Activated CD4-positive, alpha-beta T cell treated with anti-CD3 and anti-CD28 coated beads, Interleukin-2, Interleukin-4, amounts not matched to agents 100 ng/mL and 50 ng/mL, durations not matched to agents 16 hours and 8 hours (primary cell): Measurements from ENCODE around the gene NDUFA7.
A peak's percentile ranks its signal among the peaks of the same experiment; 100 is the strongest.
"Not testable (repeated sequence)": the region's sequence is repeated elsewhere in the genome, so short reads cannot be mapped to it uniquely, and the experiment has no call there.

ENCODE experiments used
- DNase-seq: peaks from one replicate; pipeline ENCODE4 v3.0.0-alpha.2; 2020; ENCODE audit warnings: low spot score

The NDUFA7 gene

DNA sequence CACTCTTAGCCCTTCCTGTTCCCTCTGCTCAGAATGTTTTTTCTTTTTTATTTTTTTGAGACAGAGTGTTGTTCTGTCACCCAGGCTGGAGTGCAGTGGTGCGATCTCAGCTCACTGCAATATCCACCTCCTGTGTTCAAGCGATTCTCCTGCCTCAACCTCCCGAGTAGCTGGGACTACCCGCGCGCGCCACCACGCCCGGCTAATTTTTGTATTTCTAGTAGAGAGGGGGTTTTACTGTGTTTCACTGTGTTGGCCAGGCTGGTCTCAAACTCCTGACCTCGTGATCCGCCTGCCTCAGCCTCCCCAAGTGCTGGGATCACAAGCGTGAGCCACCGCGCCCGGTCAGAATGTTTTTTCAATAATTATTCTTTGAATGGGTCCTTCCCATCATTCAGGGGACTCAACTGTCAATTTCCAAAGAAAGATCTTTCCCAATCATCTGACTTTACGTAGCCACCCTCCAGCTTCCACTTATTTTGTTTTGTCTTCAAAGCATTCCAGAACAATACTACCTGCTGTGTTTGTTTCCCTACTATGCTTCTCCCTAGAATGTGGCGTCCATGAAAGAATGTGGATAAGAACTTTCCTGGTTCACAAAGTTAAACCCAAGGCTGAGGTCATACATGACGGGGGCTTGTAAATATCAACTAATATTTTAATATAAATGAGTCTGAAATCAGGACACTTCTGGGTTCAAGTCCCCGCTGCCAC lies 1.2 kb downstream of the NDUFA7 start:
- no peak for DNase-seq

DNA sequence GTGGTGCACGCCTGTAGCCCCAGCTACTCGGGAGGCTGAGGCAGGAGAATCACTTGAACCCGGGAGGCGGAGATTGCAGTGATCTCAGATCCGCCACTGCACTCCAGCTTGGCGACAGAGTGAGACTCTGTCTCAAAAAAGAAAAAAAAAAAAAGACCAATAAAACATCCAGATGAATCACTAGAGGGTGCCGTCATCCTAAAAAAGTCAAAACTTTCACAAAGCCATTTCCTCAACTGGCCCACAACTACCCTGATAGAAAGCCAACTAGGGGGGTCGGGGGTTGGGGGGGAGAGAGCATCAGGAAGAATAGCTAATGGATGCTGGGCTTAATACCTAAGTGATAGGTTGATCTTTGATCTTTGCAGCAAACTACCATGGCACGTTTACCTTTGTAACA lies 2.3 kb downstream of the NDUFA7 start:
- not testable (repeated sequence) for DNase-seq

DNA sequence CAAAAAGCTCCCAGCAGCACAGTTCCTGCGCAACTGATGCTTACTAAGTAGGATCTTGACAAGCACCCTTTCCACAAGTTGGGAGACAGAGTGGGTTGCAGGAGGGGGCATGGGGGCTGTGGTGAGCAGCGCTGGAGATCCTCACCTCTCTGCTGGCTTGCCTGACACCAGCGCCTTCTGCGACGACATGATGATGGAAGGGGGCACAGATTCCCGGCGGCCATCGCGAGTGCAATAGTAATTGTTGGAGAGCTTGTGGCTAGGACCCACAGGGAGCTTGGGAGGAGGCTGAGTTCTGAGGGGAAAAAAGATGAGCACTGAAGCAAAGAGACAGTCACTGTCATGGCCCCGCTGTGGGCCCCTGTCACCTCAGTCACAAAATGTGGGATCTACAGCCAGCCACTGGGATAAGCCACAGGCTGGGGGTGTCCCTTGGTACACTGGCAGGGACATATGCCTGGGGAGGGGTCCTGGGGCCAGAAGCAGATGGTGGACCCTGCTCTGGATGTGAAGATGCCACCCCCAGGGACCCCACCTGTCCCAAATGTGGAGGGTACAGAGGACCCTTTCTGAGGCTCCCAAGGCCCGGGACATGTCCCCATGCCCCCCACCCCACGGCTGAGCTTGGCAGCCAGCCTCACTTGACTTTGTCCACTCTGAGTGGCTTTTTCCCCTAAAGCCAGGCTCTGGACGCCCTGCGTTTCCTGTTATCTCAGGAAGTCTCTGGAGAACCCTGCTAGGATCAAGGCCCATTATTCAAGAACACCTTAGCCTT lies 4.6 kb downstream of the NDUFA7 start:
- DNase-seq, result no peak

DNA sequence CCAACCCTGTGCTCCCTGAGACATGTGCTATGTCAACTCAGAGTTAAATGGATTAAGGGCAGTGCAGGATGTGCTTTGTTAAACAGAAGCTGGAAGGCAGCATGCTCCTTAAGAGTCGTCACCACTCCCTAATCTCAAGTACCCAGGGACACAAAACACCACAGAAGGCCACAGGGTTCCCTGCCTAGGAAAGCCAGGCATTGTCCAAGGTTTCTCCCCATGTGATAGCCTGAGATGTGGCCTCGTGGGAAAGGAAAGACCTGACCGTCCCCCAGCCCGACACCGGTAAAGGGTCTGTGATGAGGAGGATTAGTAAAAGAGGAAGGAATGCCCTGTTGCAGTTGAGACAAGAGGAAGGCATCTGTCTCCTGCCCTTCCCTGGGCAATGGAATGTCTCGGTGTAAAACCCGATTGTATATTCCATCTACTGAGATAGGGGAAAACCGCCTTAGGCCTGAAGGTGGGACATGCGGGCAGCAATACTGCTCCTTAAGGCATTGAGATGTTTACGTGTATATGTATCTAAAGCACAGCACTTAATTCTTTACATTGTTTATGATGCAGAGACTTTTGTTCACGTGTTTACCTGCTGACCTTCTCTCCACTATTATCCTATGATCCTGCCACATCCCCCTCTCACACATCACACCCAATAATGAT lies 6.1 kb downstream of the NDUFA7 start:
- DNase-seq, result not testable (repeated sequence)

DNA sequence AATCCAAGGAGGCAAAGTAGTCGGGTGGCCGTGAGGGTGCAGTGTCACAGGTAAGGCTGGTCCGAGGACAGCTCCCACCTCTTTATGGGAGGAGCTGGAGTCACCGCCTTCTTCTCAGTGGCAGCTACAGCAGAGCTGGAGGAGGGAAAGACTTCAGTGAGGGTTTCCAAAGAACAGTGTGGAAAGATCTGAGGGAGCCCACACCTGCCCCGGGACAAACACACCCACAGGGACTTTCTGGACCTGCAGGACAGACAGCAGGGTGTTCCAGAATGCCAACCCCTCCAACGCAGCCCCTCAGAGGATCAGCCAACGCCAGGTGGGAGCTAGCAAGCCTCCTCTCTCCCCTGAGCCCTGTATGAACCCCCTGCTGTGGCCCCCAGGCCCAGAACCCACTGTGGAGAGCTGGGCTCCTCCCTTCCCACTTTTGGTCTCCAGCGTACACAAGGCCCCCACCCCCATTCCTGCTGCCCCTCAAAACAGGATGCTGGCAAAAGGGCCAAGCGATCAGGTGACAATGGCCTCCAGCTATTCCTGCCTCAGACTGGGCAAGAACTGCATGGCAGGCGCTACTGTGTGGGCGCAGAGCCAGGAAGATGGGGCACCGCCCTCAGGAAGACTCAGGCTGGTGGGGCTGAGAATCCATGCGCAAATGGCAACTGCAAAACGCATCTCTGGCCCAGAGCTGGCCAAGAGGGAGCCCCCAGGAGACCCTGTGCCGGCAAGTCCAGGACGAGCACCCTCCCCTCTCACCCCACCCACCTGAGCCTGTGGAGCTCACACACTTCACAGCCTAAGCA lies 9.5 kb downstream of the NDUFA7 start:
- no peak for DNase-seq

DNA sequence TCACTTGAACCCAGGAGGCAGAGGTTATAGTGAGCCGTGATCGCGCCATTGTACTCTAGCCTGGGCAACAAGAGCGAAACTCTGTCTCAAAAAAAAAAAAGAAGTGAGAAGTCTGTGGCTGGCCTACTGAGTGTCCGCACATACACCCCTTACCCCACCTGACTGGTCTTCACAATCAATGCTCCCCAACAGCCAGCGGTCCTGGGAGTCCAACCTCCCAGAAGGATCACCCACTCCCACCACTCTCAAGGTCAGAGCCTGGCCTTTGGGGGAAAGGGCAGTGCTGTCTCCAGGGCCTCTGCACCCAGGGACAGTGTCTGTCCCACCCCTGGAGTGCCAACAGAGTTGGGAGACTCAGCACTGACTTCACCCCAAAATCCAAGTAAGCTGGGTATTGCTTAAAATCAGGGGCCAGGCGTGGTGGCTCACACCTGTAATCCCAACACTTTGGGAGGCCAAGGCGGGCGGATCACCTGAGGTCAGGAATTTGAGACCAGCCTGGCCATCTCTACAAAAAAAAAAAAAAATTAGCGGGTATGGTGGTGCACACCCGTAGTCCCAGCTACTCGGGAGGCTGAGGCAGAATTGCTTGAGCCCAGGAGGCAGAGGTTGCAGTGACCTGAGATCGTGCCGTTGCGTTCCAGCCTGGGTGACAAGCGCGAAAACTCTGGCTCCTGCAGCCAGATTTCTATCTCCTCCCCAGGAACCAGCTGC lies 10.7 kb downstream of the NDUFA7 start:
- DNase-seq, result no peak

DNA sequence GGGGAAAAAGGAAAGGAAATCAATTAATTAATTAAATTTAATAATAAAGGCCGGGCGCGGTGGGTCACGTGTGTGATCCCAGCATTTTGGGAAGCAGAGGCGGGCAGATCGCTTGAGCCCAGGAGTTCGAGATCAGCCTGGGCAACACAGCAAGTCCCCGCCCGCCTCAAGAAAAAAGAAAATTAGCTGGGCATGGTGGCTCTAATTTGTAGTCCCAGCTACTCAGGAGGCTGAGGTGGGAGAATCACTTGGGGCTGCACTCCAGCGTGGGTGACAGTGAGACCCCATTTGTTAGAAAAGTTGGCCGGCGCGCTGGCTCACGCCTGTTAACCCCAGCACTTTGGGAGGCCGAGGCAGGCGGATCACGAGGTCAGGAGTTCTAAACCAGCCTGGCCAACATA lies 12.3 kb downstream of the NDUFA7 start:
- DNase-seq, result no peak

DNA sequence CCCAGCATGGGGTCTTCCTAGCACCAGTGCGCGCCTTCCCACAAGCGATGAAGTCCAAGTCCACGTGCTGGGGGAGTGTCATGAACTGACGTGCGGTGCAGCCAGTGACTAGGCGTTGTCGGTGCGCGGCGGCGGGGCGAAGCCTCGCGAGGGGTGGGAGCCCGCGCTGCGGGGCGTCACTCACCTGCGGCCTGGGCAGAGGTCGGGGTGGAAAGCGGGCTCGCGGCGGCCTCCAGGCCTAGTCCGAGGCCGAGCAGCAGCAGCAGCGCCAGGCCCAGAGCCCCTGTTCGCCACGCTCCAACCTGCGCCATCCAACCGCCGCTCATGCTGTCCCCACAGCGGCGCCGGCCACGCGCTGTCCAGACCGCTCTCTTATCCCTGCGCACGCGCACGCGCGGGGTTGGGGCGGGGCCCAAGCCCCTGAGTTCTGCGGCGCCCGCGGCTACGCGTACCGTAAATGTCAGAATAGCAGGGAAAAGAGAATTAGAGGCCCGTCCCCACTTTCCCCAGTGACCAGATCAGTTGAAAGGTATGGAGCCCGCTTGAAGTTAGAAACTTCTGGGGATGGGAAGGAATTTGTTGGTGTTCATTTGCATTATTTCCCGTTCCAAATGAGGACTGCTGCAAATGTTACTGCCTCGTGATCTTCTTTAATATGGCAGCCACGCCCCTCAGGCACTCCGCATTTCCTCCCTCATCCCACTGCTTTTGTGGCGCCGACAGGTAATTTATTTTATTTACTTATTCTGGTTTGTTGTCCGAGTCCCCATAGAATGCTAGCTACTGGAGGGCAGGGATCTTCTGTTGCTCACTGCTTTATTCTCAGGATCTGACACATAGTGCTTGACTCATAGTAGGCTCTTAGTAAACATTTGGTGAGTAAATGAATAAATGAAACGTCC lies 13.0 kb downstream of the NDUFA7 start, which contains the start of gene CD320:
Gene CD320 (minus strand): TSS at position 394 of the 902 bp plus-strand sequence. CDS start 68 bp downstream, at position 326.
- DNase-seq, result peak; percentile 88

DNA sequence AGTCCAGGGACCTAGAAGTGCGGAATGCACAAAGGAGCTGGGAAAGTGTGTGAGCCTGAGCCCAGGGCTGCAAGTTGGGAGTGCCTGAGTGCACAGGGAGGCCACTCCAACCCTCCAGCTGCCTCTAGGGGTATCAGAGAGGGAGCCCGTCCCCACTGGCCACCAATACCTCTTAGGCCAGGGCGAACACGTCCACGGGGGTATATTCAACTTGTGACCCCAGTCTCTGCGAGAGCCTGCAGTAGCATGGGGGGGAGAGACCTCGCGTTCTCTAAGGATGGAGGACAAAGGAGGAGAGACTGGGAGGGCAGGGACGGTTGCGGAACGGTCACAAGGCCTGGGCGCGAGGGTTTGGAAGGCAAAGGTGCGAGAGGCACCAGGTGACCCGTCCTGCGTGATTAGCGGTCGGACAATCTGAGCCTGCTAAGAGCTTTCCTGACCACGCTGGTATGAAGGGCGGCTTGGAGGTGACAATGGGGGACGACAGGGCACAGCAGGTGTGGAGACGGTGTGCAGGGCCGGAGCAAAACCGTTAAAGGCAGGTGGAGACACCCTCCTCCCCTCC lies 13.7 kb downstream of the NDUFA7 start:
- no peak for DNase-seq

DNA sequence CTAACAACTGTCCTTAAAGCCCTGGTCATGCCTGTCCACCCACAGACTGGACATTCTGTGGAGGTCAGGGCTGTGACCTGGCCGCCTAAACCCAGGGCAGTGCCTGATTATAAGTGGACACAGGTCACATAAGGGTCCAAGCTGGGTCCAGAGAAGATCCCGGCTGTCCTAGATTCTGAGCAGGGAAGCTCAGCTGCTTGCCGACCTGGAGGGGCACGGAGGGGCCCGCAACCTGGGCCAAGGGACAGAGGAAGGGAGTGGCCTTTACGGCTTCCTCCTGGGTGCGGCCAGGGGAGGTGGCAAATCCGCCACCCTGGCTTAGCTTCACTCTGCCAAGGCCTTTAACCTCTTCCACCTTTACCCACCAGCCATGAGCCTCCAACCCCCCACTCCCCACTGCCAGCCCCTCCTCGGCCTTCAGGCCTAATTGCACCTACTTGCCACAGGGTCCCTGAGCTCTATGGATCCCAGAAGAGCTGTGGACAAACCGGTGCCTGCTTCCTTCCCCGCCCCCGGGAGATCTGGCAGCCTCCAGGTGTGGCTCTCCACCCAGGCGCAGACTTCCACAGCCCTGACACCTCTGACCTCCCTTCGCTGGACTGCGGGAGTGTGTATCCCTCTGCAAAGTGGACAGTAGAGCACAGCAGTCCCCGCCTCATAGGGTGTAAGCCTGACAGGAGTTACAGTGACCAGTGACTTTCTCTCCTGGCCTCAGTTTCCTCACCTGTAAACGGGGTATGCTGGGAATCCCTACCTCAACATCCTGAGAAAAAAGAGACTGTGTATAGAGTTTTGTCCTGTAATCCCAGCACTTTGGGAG lies 14.7 kb downstream of the NDUFA7 start:
- DNase-seq, result no peak

DNA sequence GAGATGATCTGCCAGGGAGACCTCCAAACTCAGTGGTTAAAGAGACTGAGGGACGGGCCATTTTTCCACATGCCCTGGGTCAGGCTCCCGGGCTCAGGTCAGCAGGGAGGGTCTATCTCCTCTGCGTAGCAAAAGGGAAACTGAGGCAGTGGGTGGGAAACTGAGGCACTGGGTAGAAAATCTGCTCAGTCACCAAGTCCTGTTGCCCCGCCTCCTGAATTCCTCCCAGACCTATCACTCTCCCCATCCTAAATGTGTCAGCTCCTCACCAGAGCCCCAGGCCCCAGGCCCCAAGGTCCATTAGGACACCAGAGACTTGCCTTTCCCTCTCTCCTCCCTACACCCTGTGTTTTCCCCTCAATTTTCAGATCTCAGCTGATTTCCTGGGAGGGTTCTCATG lies 15.4 kb downstream of the NDUFA7 start:
- no peak for DNase-seq

DNA sequence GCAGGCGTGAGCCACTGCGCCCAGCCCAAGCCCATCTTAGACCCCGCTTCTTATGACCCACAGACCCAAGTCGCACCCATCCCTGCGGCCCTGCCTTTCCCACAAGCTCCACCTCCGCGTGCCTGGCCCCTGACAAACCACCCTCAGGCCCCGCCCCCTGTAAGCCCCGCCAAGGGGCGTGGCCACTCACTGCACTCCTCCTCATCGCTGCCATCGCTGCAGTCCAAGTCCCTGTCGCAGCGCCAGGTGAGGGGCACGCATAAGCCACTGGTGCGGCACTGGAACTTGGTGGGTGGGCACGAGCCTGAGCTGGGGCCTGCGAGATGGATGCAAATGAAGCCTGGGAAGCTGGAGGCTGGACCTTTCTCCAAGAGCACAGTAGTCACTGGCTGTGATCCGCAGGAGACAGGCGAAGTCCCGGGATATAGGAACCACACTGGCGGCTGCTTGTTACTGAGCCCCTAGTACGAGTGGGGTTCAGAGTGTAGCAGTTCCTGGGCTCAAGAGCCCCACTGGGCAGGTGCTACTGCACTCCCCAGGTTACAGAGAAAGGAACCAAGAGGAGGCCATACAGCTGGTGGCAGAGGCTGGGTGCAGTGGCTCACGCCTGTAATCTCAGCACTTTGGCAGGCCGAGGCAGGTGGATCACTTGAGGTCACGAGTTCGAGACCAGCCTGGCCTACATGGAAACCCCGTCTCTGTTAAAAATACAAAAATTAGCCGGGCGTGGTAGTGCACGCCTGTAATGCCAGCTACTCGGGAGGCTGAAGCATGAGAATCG lies 16.1 kb downstream of the NDUFA7 start:
- DNase-seq, result no peak

DNA sequence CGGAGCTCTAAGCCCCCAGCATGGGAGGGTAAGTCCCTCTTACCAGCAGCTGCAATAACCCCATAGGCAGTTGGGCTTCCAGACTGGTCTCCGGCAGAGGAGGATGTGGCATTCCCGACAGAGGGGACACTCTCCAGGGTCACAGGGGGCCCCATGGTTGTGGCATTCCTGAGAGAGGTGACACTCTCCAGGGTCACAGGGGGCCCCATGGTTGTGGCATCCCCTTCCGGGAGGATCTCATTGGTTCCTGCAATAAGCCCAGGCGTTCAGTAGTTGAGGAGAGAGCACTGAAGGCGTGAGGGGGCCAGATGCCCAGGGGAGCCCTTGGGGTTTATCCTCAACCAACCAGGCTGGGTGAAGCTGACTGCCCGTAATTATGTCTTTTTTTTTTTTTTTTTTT lies 18.4 kb downstream of the NDUFA7 start:
- DNase-seq, result no peak

DNA sequence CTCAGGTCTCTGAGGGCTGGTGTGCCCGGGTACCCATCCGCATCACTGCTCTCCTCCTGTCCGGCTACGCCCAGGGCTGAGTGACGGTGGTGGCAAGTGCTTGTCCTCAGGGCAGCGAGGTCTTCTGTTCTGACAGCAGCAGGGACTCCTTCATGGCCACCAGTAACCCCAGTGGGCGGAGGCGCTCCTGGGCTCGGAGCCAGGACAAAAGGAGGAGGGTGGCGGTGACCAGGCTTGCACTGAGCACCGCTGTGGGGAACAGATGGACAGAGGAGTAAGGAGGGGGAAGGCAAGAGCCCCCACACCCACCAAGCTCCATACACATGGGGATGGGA lies 18.9 kb downstream of the NDUFA7 start:
- no peak for DNase-seq

DNA sequence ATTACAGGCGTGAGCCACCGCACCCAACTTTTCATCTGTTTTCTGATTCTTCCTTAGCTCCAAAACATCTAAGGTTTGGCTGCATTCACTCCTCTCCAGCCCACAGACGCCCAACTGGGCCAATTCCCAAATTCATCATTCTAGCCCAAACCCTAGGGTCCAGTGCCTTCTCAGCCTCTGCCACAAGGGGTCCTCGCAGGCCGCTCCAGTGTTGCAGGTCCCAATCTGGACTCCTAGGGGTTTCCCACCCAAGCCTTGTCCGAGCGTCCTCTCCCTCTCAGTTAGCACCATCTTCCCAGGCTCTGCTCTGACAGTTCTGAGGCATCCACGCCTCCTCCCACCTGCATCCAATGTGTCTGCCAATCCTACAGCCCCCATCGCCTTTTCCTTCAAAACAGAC lies 29.8 kb downstream of the NDUFA7 start:
- not testable (repeated sequence) for DNase-seq

DNA sequence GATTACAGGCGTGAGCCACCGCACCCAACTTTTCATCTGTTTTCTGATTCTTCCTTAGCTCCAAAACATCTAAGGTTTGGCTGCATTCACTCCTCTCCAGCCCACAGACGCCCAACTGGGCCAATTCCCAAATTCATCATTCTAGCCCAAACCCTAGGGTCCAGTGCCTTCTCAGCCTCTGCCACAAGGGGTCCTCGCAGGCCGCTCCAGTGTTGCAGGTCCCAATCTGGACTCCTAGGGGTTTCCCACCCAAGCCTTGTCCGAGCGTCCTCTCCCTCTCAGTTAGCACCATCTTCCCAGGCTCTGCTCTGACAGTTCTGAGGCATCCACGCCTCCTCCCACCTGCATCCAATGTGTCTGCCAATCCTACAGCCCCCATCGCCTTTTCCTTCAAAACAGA lies 44.7 kb downstream of the NDUFA7 start:
- not testable (repeated sequence) for DNase-seq

DNA sequence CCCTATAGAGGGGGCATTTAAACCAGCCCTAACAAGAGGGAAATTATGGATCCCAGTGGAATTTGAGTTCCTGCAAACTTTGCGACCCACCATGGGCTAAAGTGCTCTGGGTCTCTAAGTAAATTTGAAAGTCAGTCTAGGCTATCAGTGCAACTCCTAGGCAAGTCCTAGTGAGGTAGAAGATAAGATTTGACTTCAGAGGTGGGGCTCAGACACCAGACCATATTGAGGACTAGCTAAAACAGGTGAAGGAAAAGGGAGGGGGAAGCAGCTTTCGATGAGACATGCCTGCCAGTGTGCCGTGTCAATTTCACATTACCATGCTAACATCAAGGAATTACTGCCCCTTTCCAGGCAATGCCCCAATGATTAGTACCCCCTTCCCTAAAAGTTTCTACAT lies 51.5 kb downstream of the NDUFA7 start:
- DNase-seq, result no peak

DNA sequence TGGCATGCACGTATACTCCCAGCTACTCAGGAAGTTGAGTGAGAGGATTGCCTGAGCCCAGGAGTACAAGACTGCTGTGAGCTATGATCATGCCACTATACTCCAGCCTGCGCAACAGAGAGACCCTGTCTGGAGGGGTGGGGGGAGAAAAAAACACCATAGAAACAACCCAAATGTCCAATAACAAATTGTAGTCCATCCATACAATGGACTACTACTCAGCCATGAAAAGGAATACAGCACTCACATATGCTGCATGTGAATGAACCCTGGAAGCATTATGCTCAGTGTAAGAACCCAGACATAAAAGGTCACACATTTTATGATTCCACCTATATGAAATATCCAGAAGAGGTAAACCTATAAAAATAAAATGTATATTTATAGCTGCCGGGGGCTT lies 55.3 kb downstream of the NDUFA7 start:
- DNase-seq, result no peak

DNA sequence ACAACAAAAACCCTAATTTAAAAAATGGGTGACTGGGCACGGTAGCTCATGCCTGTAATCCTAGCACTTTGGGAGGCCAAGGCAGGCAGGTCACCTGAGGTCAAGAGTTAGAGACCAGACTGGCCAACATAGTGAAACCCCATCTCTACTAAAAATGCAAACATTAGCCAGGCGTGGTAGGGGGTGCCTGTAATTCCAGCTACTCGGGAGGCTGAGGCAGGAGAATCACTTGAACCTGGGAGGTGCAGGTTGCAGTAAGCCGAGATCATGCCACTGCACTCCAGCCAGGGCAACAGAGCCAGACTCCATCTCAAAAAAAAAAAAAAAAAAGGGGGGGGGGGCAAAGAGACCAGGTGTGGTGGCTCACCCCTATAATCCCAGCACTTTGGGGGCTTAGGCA lies 56.9 kb downstream of the NDUFA7 start:
- not testable (repeated sequence) for DNase-seq
